GM23338 (cell line): ENCODE measurements around the gene EIF2A. TPM values are rescaled to one million over a fixed set of nuclear protein-coding genes. Genes with fewer than 3 reads are reported as not detected.
"Not testable (repeated sequence)": the region's sequence is repeated elsewhere in the genome, so short reads cannot be mapped to it uniquely, and the experiment has no call there.

ENCODE experiments used
- ATAC-seq: fragments of 200-7000 bp; cut with Tn5 transposase; 3 replicates; pipeline ENCODE4 v1.9.1; 2020
- DNase-seq: peaks from one replicate; pipeline ENCODE4 v3.0.0-alpha.2; 2015; ENCODE audit warnings: low spot score
- H2AFZ ChIP-seq: fragments of 200-600 bp; sonication (generic); 2 replicates; pipeline ENCODE4 v1.8.0; 2016; ENCODE audit warnings: antibody characterized with exemption, mild to moderate bottlenecking, moderate library complexity
- H3F3A ChIP-seq: fragments of 200-600 bp; sonication (generic); replicated peaks from 2 replicates; pipeline ENCODE4 v1.8.0; 2017; ENCODE audit warnings: antibody characterized with exemption, mixed run types, low read depth
- H3K27ac ChIP-seq: fragments of 200-600 bp; sonication (generic); 2 replicates; pipeline ENCODE4 v1.6.1; 2016; ENCODE audit warnings: low read depth
- H3K27me3 ChIP-seq: fragments of 200-600 bp; sonication (generic); 2 replicates; pipeline ENCODE4 v1.8.0; 2016; ENCODE audit warnings: mild to moderate bottlenecking, mixed run types, moderate library complexity; ENCODE audit not compliant: insufficient read depth
- H3K36me3 ChIP-seq: fragments of 200-600 bp; sonication (generic); 2 replicates; pipeline ENCODE4 v1.8.0; 2016; ENCODE audit warnings: mild to moderate bottlenecking; ENCODE audit not compliant: insufficient read depth
- H3K4me1 ChIP-seq: fragments of 200-600 bp; sonication (generic); 2 replicates; pipeline ENCODE4 v1.8.0; 2016; ENCODE audit warnings: mild to moderate bottlenecking, moderate library complexity; ENCODE audit not compliant: insufficient read depth
- H3K4me2 ChIP-seq: fragments of 200-600 bp; sonication (generic); 2 replicates; pipeline ENCODE4 v1.7.1; 2017; ENCODE audit warnings: mixed run types
- H3K4me3 ChIP-seq: fragments of 200-600 bp; sonication (generic); 2 replicates; pipeline ENCODE4 v1.6.1; 2016; ENCODE audit warnings: mixed run types
- H3K79me2 ChIP-seq: fragments of 200-600 bp; sonication (generic); replicated peaks from 2 replicates; pipeline ENCODE4 v1.8.0; 2017; ENCODE audit warnings: mild to moderate bottlenecking; ENCODE audit not compliant: insufficient read depth
- H3K9me2 ChIP-seq: fragments of 200-600 bp; sonication (generic); 2 replicates; pipeline ENCODE4 v1.8.0; 2017; ENCODE audit not compliant: insufficient read depth
- H4K20me1 ChIP-seq: fragments of 200-600 bp; sonication (generic); replicated peaks from 2 replicates; pipeline ENCODE4 v1.8.0; 2017; ENCODE audit warnings: mild to moderate bottlenecking; ENCODE audit not compliant: insufficient read depth
- H3K27ac Mint-ChIP-seq: 2 replicates; pipeline ENCODE4 v1.8.0; 2020; ENCODE audit warnings: inconsistent platforms, mild to moderate bottlenecking, moderate library complexity, mixed read lengths
- H3K27me3 Mint-ChIP-seq: 3 replicates; pipeline ENCODE4 v1.8.0; 2022; ENCODE audit warnings: low read depth, mild to moderate bottlenecking, moderate library complexity, mixed read lengths, inconsistent platforms; ENCODE audit not compliant: insufficient read depth, poor library complexity
- H3K36me3 Mint-ChIP-seq: 3 replicates; pipeline ENCODE4 v1.8.0; 2021; ENCODE audit warnings: low read depth, mild to moderate bottlenecking, inconsistent platforms, moderate library complexity, mixed read lengths
- H3K4me1 Mint-ChIP-seq: 3 replicates; pipeline ENCODE4 v1.8.0; 2020; ENCODE audit warnings: mild to moderate bottlenecking, inconsistent platforms, mixed read lengths
- H3K4me3 Mint-ChIP-seq: 3 replicates; pipeline ENCODE4 v1.8.0; 2021; ENCODE audit warnings: moderate library complexity, mild to moderate bottlenecking, inconsistent platforms, mixed read lengths
- H3K9me3 Mint-ChIP-seq: 3 replicates; pipeline ENCODE4 v1.8.0; 2020; ENCODE audit warnings: moderate library complexity, mild to moderate bottlenecking, inconsistent platforms, mixed read lengths
- EZH2 ChIP-seq: fragments of 200-600 bp; sonication (generic); IDR thresholded peaks from one replicate; pipeline ENCODE4 v1.8.0; 2017; ENCODE audit warnings: antibody characterized with exemption, mild to moderate bottlenecking, low read depth; ENCODE audit not compliant: unreplicated experiment
- NANOG ChIP-seq: IDR thresholded peaks from 2 replicates; pipeline ENCODE4 v1.6.1; 2016; ENCODE audit warnings: antibody characterized with exemption, borderline replicate concordance
- POLR2AphosphoS5 ChIP-seq: IDR thresholded peaks from 2 replicates; pipeline ENCODE4 v1.6.1; 2016; ENCODE audit warnings: antibody characterized with exemption, low read depth
- STAT1 ChIP-seq: IDR thresholded peaks from one replicate; pipeline ENCODE4 v1.6.1; 2016; ENCODE audit warnings: antibody characterized with exemption; ENCODE audit not compliant: unreplicated experiment
- ZNF114 ChIP-seq: fragments of 250-450 bp; sonication (Bioruptor Pico); IDR thresholded peaks from 2 replicates; pipeline ENCODE4 v1.5.0; 2020; ENCODE audit warnings: mild to moderate bottlenecking, moderate library complexity
- polyA plus RNA-seq: library from polyadenylated mRNA; unstranded; fragments of >200 nt; fragmentation: Nextera tagmentation; extraction: Ambion mirVana; gene quantifications from 2 replicates; pipeline ENCODE4 v1.2.1, GENCODE V29; 2016
- total RNA-seq: library from RNA; depleted of rRNA; stranded (reverse); fragments of >200 nt; shearing (Covaris generic); gene quantifications from 2 replicates; pipeline ENCODE4 v1.2.3, GENCODE V29; 2014
- TF ChIP-seq, protein P1 (sequence below): fragments of 250-450 bp; sonication (Bioruptor Pico); IDR thresholded peaks from 2 replicates; pipeline ENCODE4 v1.5.0; 2020; ENCODE audit warnings: mild to moderate bottlenecking, moderate library complexity
- TF ChIP-seq, protein P2 (sequence below): IDR thresholded peaks from 2 replicates; pipeline ENCODE4 v1.6.1; 2016; ENCODE audit warnings: antibody characterized with exemption
- TF ChIP-seq, protein P3 (sequence below), 2 experiments: fragments of 200-600 bp in 1 of 2; sonication (generic) in 1 of 2; conservative IDR thresholded peaks; 2 replicates each; pipeline versions ENCODE4 v1.5.1 to v1.6.1; 2016 to 2017; ENCODE audit warnings: antibody characterized with exemption in 2 of 2, low read depth in 2 of 2, mild to moderate bottlenecking in 2 of 2, moderate library complexity in 1 of 2

EIF2A gene
- total and polyA plus RNA-seq, 2 experiments from 2014 or later, result 95.2 to 153 TPM

DNA sequence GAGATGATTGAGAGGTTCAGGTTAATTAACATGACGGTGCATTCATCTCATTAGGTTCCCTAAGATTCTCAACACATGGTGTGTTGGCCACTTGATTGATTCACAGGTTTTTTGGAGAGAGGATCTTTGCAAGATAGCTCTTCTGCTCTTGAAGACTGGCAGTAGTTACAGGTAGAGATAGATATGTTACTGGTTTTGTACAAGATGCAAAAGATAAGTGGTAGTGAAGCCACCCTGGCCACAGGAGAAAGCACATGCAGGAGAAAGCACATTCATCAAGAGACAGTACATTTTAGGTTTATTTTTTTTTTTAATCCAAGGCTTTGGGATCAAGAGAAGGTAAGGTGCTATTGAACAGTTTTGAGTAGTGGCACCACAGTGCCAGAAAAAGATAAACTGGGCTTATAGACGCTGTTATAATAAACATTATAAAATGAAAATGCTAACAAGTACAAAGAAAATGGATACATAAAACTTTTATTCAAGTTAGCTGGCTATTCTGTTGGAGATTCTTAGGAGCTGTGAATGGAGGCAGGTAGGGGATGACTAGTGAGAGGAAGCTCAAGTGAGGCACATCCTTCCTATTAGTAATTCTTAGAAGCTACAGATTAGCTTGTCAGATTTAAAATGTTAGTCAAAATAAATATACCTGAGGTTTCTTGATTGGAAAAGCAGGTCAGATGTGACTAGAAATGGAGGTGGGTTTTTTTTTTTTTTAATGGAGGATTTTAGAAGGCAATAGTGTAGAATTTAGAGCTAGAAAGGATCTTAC lies 67.3 kb downstream of the EIF2A start (continued):
- TF ChIP-seq, protein P1, sequence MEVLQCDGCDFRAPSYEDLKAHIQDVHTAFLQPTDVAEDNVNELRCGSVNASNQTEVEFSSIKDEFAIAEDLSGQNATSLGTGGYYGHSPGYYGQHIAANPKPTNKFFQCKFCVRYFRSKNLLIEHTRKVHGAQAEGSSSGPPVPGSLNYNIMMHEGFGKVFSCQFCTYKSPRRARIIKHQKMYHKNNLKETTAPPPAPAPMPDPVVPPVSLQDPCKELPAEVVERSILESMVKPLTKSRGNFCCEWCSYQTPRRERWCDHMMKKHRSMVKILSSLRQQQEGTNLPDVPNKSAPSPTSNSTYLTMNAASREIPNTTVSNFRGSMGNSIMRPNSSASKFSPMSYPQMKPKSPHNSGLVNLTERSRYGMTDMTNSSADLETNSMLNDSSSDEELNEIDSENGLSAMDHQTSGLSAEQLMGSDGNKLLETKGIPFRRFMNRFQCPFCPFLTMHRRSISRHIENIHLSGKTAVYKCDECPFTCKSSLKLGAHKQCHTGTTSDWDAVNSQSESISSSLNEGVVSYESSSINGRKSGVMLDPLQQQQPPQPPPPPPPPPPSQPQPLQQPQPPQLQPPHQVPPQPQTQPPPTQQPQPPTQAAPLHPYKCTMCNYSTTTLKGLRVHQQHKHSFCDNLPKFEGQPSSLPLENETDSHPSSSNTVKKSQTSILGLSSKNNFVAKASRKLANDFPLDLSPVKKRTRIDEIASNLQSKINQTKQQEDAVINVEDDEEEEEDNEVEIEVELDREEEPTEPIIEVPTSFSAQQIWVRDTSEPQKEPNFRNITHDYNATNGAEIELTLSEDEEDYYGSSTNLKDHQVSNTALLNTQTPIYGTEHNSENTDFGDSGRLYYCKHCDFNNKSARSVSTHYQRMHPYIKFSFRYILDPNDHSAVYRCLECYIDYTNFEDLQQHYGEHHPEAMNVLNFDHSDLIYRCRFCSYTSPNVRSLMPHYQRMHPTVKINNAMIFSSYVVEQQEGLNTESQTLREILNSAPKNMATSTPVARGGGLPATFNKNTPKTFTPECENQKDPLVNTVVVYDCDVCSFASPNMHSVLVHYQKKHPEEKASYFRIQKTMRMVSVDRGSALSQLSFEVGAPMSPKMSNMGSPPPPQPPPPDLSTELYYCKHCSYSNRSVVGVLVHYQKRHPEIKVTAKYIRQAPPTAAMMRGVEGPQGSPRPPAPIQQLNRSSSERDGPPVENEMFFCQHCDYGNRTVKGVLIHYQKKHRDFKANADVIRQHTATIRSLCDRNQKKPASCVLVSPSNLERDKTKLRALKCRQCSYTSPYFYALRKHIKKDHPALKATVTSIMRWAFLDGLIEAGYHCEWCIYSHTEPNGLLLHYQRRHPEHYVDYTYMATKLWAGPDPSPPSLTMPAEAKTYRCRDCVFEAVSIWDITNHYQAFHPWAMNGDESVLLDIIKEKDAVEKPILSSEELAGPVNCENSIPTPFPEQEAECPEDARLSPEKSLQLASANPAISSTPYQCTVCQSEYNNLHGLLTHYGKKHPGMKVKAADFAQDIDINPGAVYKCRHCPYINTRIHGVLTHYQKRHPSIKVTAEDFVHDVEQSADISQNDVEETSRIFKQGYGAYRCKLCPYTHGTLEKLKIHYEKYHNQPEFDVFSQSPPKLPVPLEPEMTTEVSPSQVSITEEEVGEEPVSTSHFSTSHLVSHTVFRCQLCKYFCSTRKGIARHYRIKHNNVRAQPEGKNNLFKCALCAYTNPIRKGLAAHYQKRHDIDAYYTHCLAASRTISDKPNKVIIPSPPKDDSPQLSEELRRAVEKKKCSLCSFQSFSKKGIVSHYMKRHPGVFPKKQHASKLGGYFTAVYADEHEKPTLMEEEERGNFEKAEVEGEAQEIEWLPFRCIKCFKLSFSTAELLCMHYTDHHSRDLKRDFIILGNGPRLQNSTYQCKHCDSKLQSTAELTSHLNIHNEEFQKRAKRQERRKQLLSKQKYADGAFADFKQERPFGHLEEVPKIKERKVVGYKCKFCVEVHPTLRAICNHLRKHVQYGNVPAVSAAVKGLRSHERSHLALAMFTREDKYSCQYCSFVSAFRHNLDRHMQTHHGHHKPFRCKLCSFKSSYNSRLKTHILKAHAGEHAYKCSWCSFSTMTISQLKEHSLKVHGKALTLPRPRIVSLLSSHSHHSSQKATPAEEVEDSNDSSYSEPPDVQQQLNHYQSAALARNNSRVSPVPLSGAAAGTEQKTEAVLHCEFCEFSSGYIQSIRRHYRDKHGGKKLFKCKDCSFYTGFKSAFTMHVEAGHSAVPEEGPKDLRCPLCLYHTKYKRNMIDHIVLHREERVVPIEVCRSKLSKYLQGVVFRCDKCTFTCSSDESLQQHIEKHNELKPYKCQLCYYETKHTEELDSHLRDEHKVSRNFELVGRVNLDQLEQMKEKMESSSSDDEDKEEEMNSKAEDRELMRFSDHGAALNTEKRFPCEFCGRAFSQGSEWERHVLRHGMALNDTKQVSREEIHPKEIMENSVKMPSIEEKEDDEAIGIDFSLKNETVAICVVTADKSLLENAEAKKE (CRISPR knock-in tag), result no peak

DNA sequence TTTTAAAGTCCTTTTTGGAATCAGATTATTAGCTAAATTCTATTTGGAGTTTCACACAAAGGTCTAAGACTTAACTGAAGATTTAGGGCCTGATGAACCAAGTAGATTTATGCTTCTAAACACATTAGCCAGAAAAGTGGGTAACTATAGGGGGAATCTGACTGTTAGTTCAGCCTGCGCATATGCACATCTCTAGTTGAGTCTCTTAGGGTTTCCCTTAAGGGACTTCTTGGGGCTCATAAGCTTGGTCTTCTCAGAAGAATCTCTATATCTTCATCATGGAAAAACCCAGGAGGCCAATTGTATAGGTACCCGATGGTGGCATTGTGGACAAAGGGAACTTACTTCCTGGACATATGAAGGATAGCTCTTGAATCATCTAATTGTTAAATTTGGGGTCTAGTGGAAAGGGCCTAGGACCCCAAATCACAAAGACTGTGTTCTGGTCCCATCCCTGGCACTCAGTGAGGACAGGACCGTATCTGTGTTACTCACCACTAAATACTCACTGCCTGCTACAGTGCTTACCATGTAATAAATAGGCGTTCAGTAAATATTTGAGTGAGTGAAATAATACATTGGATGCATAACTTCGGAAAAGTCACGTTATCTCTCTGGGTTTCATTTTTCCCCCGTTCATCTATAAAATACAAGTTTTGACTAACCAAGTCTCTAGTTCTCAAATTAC lies 73.6 kb downstream of the EIF2A start:
- Histone ChIP-seq H3K9me2 (no peaks in the 10 kb centered on the region), H3K4me3 (no peak overlapping the region), H2AFZ (no peak overlapping the region), H3K4me1 (peaks cover 9% of the 10 kb centered on the region), H3F3A (no peaks in the 10 kb centered on the region), H3K4me2 (no peak overlapping the region), H4K20me1 (peaks cover 28% of the 10 kb centered on the region), H3K36me3 (no peaks in the 10 kb centered on the region), H3K79me2 (peaks cover 74% of the 10 kb centered on the region), H3K27ac (no peak overlapping the region), H3K27me3 (no peaks in the 10 kb centered on the region)
- ATAC-seq (no peak), DNase-seq (no peak)
- H3K4me1 Mint-ChIP-seq, result peaks cover 17% of the 10 kb centered on the region; the same call in 2 of the 3 replicates
- no peak overlapping the region for H3K4me3 Mint-ChIP-seq
- TF ChIP-seq STAT1 (no peak), NANOG (no peak), POLR2AphosphoS5 (no peak), ZNF114 (no peak), EZH2 (no peak)
- TF ChIP-seq, protein P2, sequence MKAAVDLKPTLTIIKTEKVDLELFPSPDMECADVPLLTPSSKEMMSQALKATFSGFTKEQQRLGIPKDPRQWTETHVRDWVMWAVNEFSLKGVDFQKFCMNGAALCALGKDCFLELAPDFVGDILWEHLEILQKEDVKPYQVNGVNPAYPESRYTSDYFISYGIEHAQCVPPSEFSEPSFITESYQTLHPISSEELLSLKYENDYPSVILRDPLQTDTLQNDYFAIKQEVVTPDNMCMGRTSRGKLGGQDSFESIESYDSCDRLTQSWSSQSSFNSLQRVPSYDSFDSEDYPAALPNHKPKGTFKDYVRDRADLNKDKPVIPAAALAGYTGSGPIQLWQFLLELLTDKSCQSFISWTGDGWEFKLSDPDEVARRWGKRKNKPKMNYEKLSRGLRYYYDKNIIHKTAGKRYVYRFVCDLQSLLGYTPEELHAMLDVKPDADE, result no peak
- TF ChIP-seq, protein P3, sequence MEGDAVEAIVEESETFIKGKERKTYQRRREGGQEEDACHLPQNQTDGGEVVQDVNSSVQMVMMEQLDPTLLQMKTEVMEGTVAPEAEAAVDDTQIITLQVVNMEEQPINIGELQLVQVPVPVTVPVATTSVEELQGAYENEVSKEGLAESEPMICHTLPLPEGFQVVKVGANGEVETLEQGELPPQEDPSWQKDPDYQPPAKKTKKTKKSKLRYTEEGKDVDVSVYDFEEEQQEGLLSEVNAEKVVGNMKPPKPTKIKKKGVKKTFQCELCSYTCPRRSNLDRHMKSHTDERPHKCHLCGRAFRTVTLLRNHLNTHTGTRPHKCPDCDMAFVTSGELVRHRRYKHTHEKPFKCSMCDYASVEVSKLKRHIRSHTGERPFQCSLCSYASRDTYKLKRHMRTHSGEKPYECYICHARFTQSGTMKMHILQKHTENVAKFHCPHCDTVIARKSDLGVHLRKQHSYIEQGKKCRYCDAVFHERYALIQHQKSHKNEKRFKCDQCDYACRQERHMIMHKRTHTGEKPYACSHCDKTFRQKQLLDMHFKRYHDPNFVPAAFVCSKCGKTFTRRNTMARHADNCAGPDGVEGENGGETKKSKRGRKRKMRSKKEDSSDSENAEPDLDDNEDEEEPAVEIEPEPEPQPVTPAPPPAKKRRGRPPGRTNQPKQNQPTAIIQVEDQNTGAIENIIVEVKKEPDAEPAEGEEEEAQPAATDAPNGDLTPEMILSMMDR (conservative IDR thresholded peaks at IDR 0.05; ENCODE audit: low read depth in 2 of 2), result no peak
- H3K27ac Mint-ChIP-seq, result no peak overlapping the region
- peaks cover 27% of the 10 kb centered on the region for H3K36me3 Mint-ChIP-seq
- peaks cover 2% of the 10 kb centered on the region for H3K27me3 Mint-ChIP-seq
- H3K9me3 Mint-ChIP-seq, result peaks cover 3% of the 10 kb centered on the region; the same call in 2 of the 3 replicates

DNA sequence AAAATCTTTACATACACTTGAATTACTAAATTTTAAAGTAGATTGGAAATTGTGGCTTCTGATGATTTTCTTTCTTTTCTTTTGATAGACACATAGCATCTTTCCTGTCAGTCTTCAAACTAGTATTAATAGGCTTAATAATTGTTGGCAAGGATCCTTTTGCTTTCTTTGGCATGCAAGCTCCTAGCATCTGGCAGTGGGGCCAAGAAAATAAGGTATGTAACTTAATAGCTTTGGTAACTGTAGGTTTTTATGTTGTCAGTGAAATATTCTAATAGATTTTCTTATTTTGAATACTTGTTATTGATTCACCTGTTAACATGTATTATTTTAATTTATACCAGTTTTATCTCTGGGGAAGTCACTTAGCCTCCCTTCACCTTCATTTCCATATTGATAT lies 76.4 kb downstream of the EIF2A start:
- H3K4me3 Mint-ChIP-seq, H3K4me1 ChIP-seq, H3K27ac Mint-ChIP-seq, H3K4me2 ChIP-seq, ATAC-seq, H3K27ac ChIP-seq, H2AFZ ChIP-seq, H3K9me3 Mint-ChIP-seq, H3K27me3 ChIP-seq, H3K4me3 ChIP-seq, H3K9me2 ChIP-seq, H3K27me3 Mint-ChIP-seq, DNase-seq, H3F3A ChIP-seq, H3K36me3 ChIP-seq: not testable (repeated sequence)
- Mint-ChIP-seq H3K36me3 (peaks cover 38% of the 10 kb centered on the region), H3K4me1 (peaks cover 20% of the 10 kb centered on the region)
- H3K79me2 ChIP-seq, result peaks cover 52% of the 10 kb centered on the region
- peaks cover 27% of the 10 kb centered on the region; the same call in 1 of the 2 replicates for H4K20me1 ChIP-seq
